ENCODE measurements around the gene CTDSPL. TPM values are rescaled to one million over a fixed set of nuclear protein-coding genes. Genes with fewer than 3 reads are reported as not detected.

Gene CTDSPL
- total RNA-seq, 1 donor from 2014 or later = not detected

DNA sequence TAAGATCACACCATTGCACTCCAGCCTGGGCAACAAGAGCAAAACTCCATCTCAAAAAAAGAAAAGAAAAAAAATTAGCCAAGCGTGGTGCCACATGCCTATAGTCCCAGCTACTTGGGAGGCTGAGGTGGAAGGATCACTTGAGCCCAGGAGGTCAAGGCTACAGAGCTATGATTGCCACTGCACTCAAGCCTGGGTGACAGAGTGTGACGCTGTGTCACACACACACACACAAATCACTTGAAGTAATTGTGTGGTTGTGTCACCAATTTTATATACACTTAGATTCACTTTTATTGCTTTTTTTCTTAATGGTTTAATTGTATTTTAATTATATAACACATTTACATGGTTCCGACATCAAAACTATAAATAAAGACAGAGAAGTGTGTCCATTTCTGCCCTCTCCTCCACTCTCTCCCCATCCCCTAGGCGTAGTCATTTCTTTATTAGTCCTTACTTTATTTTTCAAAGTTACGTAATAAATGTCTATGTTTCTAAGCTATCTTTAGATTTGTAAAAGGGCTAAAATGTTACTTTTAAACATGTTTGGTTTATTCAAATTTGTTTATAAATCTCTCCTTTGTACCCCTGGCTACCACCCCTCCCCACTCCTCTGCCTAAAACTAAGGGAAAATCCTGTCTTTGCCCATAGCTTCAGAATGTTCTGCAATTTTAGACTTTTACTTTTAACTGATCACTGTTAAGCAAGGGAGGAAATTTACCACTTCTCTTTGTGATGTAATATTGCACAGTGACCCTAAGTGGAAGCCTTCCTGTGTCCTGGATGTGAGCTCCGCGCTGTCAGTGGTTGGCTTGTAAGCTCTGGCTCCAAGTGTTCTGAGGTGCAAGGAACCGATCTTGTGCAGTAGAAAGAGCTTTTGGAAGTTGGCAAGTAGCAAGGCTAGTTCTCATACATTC is 118.1 kb downstream of the CTDSPL start:
- H3K27ac Mint-ChIP-seq = no peak overlapping the region
- no peaks in the 10 kb centered on the region for H3K36me3 Mint-ChIP-seq (ENCODE audit: low read depth)
- intact Hi-C loops (cut with micrococcal nuclease) = no loop called here
- ATAC-seq (ENCODE audit: low read depth) = no peak
- no peaks in the 10 kb centered on the region for H3K9me3 Mint-ChIP-seq
- ChIA-PET POLR2A (no interaction called here), CTCF (no interaction called here)
- H3K4me1 Mint-ChIP-seq = no peaks in the 10 kb centered on the region
- no peak for DNase-seq
- H3K27me3 Mint-ChIP-seq = peaks cover 2% of the 10 kb centered on the region
- TF ChIP-seq CTCF (IDR thresholded peaks at IDR 0.05) = no peak
- H3K4me3 Mint-ChIP-seq = no peak overlapping the region

GRCh38 chr3:37980462-37981347 is 119.0 kb downstream of the CTDSPL start:
- DNase-seq (no peak), ATAC-seq (ENCODE audit: low read depth) (no peak)
- no peak overlapping the region for H3K27ac Mint-ChIP-seq
- TF ChIP-seq CTCF (IDR thresholded peaks at IDR 0.05) = no peak
- H3K9me3 Mint-ChIP-seq = no peaks in the 10 kb centered on the region
- no peaks in the 10 kb centered on the region for H3K4me1 Mint-ChIP-seq
- H3K4me3 Mint-ChIP-seq = no peak overlapping the region
- CTCF ChIA-PET = no interaction called here
- intact Hi-C loops (cut with micrococcal nuclease) = no loop called here
- no peaks in the 10 kb centered on the region for H3K36me3 Mint-ChIP-seq (ENCODE audit: low read depth)
- H3K27me3 Mint-ChIP-seq = peaks cover 2% of the 10 kb centered on the region
- POLR2A ChIA-PET = no interaction called here

DNA sequence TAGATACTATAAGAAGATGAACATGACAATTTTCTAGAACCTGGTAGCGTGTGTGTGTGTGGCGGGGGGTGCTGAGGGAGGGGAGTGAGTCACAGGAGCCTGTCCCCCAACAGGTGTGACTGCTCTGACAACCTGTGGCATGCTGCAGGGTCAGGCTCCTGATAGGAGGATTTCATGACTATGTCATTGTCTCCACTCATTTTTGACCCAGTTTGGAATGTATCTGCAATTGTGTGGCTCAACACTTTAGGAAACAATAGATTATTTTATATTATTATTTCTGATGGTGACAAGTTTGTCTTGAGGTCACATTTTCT is 119.6 kb downstream of the CTDSPL start:
- Mint-ChIP-seq H3K9me3 (no peaks in the 10 kb centered on the region), H3K4me3 (no peak overlapping the region), H3K27me3 (peaks cover 2% of the 10 kb centered on the region), H3K27ac (no peak overlapping the region), H3K4me1 (no peaks in the 10 kb centered on the region), H3K36me3 (ENCODE audit: low read depth) (no peaks in the 10 kb centered on the region)
- ChIA-PET POLR2A (no interaction called here), CTCF (interaction anchor here (1.8 kb wide), 1 partner anchor 16 kb away, joined by 3 read pairs; no protein-coding TSS in a partner anchor)
- no peak for DNase-seq
- no peak for TF ChIP-seq CTCF (IDR thresholded peaks at IDR 0.05)
- ATAC-seq (ENCODE audit: low read depth) = no peak
- intact Hi-C loops (cut with micrococcal nuclease) = no loop called here

DNA sequence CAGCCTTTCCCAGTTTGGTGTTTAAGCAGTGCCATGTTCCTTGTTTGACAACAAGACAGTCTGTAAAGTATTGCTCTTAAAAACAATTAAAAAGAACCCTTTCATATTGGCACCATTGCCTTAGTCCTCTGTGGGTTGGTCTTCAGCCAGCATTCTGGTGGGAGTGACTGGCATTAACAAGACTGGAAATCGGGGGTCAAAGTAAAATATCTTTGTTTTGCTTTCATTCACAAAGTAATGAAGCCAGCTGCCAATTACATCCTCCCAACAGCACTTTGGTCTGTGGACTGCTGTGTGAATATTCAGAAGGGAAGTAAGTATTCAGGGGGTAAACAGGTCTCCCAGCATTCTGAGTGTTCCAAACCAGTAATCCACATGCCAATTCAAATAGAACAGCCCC is 120.7 kb downstream of the CTDSPL start:
- no peak for TF ChIP-seq CTCF (IDR thresholded peaks at IDR 0.05)
- Mint-ChIP-seq H3K4me3 (no peak overlapping the region), H3K9me3 (no peaks in the 10 kb centered on the region), H3K27ac (no peak overlapping the region), H3K27me3 (peaks cover 2% of the 10 kb centered on the region), H3K4me1 (no peaks in the 10 kb centered on the region), H3K36me3 (ENCODE audit: low read depth) (no peaks in the 10 kb centered on the region)
- intact Hi-C loops (cut with micrococcal nuclease) = no loop called here
- DNase-seq (no peak), ATAC-seq (ENCODE audit: low read depth) (no peak)
- ChIA-PET CTCF (interaction anchor here (1.8 kb wide), 1 partner anchor 15 kb away, joined by 3 read pairs; no protein-coding TSS in a partner anchor), POLR2A (no interaction called here)

- Mint-ChIP-seq H3K36me3 (ENCODE audit: low read depth) (no peaks in the 10 kb centered on the region), H3K4me3 (no peak overlapping the region), H3K27ac (no peak overlapping the region), H3K4me1 (no peaks in the 10 kb centered on the region), H3K9me3 (no peaks in the 10 kb centered on the region), H3K27me3 (peaks cover under 1% of the 10 kb centered on the region)
- ChIA-PET POLR2A (no interaction called here), CTCF (interaction anchor here (1.1 kb wide), 1 partner anchor 9 kb away, joined by 4 read pairs; no protein-coding TSS in a partner anchor)
- no peak for DNase-seq
- TF ChIP-seq CTCF (IDR thresholded peaks at IDR 0.05) = no peak
- intact Hi-C loops (cut with micrococcal nuclease) = no loop called here
- ATAC-seq (ENCODE audit: low read depth) = no peak
These were observed 122.4 kb downstream of the CTDSPL start for GRCh38 chr3:37984051-37984450.
